Mesenteric fat pad (tissue), 1 donor: ENCODE results near the gene OR2V2. TPM values are rescaled to one million over a fixed set of nuclear protein-coding genes. Genes with fewer than 3 reads are reported as not detected.

ENCODE experiments used
- DNase-seq: peaks from one replicate; pipeline ENCODE4 v3.0.0-alpha.2; 2020; ENCODE audit warnings: low spot score
- total RNA-seq: library from RNA; stranded (reverse); fragmentation: NEBNext Ultra II Directional; extraction: Animal tissue kit (Norgen Biotek cat#: 25700); gene quantifications from one replicate; pipeline ENCODE4 v1.2.1, GENCODE V29; 2021
- donor health status: DM: yes; HTN: yes; CAD: no.

The OR2V2 gene
- total RNA-seq, 1 donor from 2014 or later, result not detected

DNA sequence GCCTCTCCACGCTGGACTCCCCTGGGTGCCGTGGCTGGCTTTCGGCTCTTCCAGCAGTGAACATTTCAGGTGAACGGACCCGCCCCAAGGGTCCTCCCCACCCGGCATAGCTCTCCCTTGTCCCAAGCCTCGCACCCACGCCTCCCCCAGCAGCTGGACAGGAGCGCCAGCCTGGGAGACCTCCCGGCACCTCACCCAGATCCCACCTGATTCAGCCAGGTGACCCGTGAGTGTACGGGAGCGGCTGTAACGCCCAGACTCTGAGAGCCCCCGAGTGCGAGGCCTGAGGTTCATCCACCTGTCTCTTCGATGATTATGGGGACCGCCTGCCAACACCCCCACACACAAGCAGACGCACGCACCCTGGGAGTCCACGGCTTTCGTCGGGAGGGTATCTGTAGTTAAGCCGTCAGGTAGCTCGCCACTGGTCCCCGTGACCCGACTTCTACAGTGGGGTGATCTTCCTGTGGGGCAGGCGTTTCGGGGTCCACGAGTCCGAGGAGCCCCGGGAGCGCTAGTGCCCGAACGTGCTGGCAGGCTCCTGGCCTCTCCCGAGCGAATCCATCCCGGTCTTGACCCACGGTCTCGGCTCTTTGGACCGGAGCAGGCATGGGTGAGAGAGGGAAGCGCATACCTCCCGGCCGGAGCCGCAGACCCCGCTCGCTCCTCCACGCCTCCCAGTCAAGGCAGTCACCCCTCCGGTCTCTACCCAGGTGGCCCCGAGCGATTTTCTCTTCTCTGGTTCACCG, 42.8 kb downstream of the OR2V2 start:
- DNase-seq, result peak; percentile 87

DNA sequence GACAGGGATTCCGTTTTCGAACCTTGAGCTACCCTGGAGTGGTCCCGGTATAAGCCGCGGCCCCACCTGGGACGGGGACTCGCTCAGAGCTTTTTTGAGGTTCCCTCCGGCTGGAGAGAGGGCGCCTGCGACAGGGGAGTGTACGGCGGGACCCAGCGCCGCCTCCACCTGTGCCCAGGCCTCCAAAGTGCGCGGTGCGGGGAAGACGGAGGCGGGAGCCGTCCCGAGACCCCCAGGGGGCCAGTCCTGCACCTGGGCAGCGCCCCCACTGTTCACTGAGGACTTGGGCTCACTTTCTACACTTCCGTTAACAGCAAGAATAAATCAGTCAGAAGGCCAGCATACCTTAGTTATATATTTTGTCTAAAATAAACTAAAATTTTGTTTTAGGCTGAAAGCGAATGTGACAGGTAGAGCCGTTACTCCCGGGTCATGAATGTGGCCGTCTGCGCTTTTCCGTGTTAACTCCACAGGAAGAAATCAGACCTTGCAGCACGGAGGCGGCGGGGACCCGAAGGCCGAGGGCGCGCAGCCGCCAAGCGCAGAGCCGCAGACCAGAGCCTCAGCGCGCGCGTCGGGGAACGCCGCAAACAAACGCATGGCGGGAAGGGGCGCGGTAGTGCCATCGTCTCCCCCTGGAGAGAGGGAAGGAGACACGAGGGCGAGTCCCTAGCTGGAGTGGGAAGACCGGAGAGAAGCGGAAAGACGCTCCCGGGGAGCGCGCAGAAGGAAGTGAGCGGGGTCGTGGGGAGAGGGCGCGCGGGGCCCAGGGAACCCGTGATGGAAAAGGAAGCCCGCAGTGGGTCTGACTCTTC, 43.5 kb downstream of the OR2V2 start:
- DNase-seq, result peak; percentile 90

DNA sequence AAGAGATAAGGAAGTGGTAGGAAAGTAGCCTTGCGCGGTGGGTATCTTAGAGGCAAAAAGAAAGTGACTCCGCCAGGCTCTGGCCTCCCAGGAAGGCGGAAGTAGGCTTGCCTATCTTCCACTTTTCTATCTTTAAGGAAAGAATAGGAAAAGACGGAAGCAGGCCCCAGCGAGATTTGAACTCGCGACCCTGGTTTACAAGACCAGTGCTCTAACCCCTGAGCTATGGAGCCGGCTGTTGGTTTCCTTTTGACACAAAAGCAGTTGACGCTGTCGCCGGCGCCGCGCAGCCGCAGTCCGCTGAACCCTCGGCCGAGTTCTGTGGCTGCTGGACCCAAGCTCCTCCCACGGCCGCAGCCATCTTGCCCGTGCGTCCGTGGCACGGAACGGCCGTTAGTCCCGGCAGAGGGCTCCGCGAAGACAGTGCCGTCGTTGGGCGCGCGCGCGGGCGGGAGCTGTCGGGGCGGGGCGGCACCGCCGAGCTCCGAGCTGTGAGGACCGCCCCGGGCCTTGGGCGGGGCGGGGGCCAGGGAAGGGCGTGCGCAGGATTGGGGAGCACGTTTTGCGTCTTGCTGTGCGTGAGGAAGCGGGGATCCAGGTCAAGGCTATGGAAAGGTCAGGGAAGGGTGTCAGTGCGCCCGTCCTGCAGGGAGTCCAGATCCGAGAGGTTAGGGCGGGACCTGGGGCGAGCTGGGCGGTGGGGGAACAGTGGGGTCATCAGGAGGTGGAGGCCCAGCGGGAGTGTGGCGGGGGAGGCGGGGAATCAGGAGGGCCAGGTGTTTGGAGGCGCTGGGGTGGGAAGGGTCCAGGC, 44.3 kb downstream of the OR2V2 start:
- DNase-seq, result peak; percentile 98

DNA sequence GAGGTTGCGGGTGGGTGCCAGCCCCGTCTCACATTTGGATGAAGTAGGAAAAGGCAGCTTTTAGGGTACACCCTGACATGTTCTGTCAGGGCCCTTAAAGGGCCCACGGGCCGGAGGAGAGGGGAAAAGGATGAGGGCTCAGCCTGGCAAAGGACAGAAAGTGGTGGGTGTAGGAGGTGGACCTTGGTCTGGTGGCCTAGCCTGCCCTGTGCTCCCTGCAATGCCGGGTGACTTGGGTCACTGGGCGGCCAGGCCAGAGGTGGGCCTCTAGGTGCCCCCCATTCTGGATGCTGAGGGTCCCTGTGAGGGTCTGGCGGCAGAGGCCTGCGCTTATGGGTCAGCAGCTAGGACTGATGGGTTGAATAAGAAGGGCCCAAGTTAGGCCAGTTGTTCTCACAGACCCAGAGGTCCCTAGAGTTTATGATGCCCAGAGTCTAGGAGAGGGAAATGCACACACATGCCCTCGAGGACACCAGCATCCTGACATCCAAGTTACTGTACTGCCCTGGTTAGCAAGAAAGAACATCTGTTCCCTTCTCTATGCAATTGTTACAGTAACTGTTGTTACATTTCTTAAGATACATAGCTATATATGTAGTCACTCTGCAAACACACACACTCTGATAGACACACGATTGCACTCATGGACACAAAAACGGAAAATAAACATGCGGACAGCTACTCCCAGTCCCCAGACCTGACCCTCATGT, 45.1 kb downstream of the OR2V2 start:
- DNase-seq, result no peak

DNA sequence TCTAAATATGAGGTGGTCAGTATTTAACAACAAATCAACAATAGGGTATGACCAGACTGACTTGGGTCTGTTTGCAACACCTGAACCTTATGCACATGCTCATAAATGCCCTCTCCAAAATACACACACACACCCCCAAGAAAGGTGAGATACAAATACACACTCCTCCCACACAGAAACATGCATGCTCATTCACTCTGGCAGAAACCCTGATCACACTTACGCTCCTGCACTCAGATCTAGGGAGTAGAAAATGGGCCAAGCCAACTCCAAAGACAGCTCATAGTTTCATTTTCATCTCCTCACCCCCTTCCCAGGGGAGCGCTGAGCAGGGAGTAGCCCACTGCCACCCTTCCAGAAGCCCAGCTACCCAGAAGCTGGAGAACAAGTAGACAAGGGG, 46.3 kb downstream of the OR2V2 start:
- DNase-seq, result no peak

DNA sequence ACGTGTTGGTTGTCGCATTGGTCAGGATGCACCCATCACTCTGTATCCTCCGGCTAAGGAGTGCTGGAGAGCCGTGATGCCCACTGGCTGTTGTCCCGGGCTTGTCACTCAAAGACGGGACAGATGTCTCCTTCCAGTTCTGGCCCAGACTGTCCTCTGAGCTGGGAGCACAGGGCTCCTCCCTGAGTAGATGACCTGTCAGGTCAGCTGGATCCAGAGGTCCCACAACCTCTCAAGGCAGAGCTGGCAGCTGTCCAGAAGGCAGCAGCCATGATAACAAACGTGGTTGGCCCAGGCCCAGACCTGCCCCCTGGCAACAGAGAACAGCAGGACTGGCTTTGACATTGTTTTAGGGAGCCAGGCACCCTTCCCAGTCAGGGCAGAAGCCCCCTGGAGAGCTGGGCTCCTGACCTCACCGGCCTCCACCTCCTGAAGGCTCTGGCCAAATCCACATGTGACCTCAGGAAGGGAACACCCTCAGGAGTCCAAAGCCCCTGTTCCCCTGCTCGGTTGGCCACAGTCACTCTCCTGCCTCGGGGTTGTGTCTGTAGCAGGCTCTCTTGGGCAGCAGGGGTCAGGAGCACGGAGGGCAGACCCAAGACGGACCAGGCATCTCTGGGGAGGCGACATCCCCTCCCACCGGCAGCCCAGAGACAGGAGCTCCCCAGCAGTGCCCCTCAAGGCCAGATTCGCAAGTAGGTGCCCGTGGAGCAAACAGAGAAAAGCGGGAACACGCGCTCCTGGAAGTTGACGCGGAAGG, 47.3 kb downstream of the OR2V2 start:
- DNase-seq, result no peak

DNA sequence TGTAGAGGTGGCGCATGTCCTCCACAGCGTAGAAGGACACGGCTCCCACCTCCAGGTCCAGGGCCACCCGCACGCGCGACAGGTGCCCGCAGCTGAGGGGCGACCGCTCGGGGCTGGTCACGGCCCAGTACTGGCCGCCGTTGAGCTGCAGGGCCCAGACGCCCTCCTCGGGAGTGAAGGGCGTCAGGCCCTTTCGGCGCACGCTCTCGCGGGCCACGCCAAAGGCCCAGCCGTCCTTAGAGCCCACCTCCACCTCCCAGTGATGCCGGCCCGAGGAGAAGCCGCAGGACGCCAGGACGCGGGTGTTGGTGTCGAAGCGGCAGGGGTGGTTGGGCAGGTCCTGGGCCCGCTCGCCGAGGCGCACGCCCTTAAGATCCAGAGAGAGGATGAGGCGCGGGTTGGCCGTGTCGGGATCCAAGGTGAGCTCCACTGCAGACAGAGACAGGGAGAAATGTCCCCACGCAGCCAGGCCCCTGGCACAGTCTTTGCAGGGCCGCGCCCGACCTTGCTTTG, 47.9 kb downstream of the OR2V2 start:
- DNase-seq, result no peak

DNA sequence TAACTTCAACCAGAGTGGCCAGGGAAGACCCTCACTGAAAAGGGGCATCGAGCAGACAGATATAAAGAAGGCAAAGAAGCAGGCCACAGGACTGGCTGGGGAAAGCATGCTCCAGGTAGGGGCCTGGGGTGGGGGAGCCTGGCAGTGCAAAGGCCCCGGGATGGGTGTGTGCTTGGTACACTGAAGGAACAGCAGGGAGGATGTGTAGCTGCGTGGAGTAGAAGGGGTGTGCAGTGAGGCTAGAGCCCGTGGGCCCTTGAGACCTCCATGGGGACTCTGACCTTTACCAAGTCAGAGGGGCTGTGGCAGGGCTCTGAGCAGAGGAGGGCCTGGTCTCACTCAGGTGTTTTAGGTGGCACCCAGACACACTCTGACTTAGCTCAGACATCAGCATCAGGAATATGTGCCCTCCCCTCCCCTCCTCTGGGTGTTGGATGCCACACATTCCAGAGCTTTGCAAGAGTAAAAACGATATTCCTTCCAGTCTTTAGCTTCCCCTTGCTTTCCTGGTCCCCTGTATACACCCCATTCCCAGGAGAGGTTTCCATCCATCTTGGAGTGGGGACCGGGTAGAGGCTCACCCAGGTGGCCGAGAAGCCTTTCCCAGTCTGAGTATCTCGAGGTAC, 50.1 kb downstream of the OR2V2 start:
- DNase-seq, result no peak

DNA sequence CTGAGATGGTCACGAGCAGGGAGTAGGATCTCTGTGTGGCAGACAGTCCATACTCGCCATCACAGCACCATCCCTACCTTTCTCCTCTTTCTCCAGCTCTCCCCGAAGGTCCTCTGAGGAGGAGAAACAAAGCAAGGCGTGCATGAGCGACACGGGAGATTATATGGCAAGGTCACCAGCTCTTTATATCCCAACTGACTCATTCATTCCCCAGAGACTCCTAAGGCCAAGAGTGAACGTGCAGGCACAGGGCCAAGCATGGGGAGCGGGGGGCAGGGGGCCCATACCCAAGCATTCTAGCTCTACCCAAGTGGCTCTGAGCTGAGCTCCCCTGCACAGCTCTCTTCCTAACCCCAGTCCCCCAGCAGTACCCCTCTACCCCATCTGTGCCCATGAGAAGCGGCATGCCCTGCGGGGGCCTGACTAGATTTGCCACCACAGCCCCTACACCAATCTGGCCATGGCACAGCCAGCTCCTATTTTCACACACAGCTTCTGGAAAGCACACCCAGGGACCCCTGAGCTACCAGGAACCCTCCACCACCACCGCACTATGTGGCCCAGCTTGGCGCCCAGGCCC, 50.8 kb downstream of the OR2V2 start:
- DNase-seq, result no peak

DNA sequence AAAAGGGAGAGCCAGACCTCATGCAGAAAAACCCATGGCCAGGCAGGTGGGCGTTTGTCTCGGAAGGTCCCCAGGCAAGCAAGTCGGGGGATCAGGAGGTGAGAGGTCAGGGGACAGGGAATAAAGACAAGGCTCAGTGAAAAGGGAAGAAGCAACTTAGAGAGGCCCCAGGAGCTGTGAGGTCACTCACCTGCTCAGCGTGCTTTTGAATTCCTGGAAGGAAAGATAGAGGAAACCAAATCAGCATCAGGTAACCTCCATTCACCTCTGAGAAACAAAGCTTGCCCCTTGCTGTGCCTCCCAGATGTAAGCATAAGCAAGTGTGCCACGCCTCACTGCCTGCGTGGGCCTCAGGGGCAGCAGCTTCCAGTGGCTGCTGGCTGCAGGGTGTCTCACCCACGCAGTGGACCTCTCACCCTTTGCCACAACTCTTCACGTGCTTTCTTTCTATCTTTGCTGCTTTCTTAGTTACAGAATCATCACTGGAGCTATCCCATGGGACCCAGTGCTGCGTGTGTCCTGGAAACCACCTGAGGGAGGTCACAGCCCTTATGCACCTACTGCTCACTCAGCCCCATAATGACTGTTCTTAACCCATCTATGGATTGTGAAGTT, 51.6 kb downstream of the OR2V2 start:
- no peak for DNase-seq

DNA sequence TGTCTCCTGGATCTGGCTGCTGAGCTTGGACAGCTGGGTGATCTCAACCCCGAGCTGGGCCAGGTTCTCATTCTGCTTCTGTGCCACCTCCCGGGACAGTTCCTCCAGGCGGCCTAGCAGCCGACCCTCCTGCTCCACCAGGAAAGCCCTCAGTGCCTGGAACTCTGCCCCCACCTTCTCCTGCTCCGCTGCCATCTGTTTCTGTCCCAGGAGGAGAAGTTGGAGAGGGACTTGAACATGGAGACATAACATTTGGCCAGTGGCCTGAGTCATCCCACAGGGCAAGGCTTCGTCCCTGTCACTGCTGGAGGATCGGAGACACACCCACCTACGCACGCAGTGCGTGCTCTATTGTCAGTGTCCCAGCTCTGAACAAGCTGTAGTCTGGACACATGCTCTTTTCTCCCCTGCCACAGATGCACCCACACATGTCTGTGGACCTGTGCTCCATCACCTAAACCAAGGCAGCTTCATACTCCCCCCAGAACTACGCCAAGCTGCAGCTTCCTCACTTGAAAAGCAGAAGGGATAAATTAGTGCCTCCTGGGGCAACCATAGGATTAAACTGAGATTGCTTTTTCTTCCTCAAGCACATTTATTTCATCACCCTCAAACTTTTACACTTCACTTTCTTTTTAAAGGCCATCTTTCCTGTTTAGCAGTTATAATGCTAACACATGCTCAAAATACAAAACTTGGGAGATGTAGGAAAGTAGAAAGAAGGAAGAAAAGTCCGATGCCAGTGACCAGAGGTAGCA, 52.7 kb downstream of the OR2V2 start:
- DNase-seq, result no peak

DNA sequence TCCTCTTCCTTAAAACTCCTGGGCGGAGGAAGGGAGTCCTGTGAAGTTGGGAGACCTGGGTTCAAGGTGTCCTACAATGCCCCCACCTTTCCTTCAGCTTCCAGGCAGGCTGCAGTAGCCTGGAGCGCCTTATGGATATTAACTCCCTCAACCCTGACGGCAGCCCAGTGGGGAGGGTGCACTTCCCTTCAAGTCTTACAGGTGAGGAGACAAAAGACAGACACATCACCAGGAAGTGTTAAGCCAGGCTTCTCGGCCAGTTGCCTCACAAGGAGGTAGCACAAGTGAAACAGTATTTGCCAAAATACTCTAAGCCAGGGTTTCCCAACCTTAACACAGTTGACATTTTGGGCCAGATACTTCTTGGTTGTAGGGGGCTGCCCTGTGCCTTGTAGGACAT, 53.4 kb downstream of the OR2V2 start:
- DNase-seq, result no peak

DNA sequence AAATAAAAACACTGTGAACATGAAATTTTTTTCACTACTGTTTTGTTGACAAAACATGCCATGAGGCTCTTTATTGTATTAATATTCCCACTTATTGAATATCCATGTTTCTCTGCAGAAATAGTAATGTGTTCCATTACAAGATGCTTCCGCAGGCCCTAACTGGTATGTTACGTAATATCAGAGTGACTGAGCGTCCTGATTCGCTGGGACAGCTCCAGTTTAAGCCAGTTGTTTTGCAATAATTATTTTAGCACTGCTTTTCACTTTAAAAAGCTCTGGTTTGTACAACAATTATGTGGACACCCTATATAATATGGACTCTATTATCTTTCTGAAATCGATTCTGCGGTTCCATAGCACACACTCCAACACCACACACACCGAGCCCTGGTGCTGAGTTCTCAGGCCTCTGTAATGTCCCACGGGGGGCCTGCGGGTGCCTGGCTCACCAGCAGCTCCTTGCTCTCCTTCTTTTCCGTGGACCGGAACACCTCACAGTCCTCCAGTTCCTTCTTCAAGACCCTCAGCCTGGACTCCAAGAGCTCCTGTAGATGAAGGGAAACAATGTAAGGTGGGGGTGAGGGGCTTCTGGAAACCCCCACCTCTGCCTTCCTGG, 55.8 kb downstream of the OR2V2 start:
- no peak for DNase-seq

DNA sequence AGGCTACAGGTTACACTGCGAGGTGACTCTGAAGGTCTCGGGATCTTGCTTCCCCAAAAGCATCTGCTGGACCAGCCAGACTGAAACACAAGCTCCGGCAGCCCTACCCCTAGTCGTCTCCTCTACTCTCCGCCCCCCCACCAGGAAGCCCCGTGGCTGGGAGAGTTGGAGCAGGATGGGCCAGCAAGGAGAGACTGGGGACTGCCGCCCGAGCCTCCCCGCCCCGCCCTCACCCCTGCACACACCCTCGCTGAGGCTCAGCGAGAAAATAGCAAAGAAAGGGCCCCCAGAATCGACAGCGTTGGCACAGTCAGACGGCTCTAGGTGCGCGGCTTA, 56.4 kb downstream of the OR2V2 start:
- DNase-seq, result no peak

DNA sequence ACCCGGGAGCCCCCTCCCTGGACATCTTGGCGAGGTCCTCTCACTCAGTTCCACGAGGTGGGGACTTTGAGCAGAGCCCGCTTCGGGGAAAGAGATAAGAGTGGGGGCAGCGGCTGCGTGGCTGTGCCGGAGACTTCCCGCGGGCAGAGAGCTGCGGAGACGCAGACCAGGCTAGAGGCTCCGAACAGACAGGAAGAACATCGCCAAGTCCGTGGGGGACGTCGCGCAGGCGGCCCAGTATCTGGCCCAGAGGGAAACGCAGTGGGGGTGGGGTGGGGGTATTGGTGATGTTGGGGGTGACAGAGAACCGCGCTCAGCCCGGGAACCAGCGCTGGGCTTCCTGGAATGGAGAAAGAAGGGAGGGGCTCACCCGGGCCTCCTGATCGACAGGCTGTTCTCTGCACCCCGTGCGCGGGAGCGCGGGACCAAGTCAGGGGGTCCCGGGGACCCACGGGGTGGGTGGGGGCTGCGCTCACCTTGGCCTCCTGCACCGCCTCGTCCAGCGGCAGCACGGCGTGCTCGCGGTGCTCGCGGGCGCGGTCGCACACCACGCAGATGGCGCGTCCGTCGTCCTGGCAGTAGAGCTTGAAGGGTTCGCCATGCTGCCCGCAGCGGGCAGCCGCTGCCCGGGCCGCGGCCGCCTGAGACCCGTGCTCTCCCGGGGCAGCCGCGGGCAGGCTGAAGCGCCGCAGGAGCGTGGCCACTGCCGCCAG, 56.9 kb downstream of the OR2V2 start:
- DNase-seq, result no peak

DNA sequence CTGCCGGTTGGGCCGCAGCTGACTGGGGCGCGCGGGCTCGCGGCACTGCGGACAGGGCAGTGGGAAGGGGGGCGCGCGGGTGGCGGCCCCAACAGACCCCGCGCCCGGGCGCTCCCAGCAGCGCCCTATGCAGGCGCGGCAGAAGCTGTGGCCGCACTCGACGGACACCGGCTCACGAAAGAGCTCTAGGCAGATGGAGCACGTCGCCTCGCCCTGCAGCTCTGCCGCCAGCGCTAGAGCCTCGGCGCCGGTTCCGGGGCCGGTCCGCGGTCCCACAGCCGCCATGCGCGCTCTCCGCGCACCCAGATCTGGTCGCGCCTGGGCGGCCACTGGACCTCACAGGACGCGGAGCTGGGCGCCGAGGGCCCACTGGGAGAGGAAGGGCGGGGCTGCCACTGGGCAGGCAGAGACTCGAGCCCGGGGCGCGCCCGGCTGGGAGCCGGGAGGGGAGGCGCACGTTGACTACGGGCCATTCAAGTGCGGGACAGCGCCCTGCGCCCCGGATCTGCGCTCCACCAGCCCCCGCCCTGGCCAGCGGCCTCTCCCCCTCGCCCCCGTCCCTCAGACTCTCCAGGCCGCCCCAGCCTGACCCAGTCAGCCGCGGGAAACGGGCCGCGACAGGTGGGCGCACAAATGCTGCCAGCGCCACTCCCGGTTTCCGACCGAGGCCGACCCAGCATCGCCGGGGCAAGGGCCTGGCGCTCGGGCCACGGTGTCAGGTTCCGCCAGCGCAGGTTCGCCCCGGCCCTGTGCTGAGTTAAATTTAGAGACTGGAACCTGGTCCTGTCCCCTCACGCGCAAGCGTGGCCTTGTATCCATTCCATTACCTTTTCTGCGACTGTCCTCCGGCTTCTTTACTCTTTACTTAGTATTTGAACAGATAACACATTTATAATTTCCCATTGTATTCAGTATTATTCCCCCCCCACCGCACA, 57.7 kb downstream of the OR2V2 start, which contains the start of gene TRIM7:
TSS of gene TRIM7 (minus strand) at position 371 of the 935 bp plus-strand sequence. CDS start at position 285, 86 bp downstream.
- no peak for DNase-seq
